Tibial nerve (tissue), 4 donors: ENCODE measurements around the gene ARSB. TPM values are rescaled to one million over a fixed set of nuclear protein-coding genes. Genes with fewer than 3 reads are reported as not detected.

Experiments
- DNase-seq, 2 donors: peaks; one replicate each; pipeline ENCODE4 v3.0.0-alpha.2; 2019; ENCODE audit warnings: low spot score in 2 of 2
- H3K27ac ChIP-seq, 4 donors: fragments of 200-600 bp; sonication (generic) in 3 of 4; one replicate each; pipeline ENCODE4 v1.5.1; 2017 to 2019; ENCODE audit warnings: mild to moderate bottlenecking in 1 of 4
- H3K27me3 ChIP-seq, 2 donors: fragments of 200-600 bp; sonication (generic) in 1 of 2; one replicate each; pipeline versions ENCODE4 v1.5.1 to v1.6.0; 2017 to 2019
- H3K36me3 ChIP-seq, 3 donors: fragments of 200-600 bp; sonication (generic); one replicate each; pipeline ENCODE4 v1.5.1; 2018 to 2019
- H3K4me1 ChIP-seq, 4 donors: fragments of 200-600 bp; sonication (generic) in 3 of 4; one replicate each; pipeline ENCODE4 v1.5.1; 2017 to 2019
- H3K4me3 ChIP-seq, 4 donors: fragments of 200-600 bp; sonication (generic) in 3 of 4; one replicate each; pipeline ENCODE4 v1.5.1; 2017 to 2019; ENCODE audit warnings: mild to moderate bottlenecking in 1 of 4, moderate library complexity in 1 of 4
- H3K9me3 ChIP-seq, 4 donors: fragments of 200-600 bp; sonication (generic) in 3 of 4; one replicate each; pipeline ENCODE4 v1.5.1; 2017 to 2019
- EP300 ChIP-seq, 2 donors: sonication (generic); formaldehyde crosslinking; IDR thresholded peaks; one replicate each; pipeline ENCODE4 v1.6.1; 2017; ENCODE audit warnings: antibody characterized with exemption in 2 of 2, mild to moderate bottlenecking in 1 of 2
- POLR2A ChIP-seq, 2 donors: fragments of 450-650 bp; IDR thresholded peaks; one replicate each; pipeline ENCODE4 v1.6.1; 2017; ENCODE audit warnings: antibody characterized with exemption in 2 of 2, mild to moderate bottlenecking in 2 of 2, moderate library complexity in 2 of 2
- WGBS, 2 donors: methylation state at CpG; one replicate each; pipeline ENCODE4 v1.1.5; 2018; 5-methylcytosine and 5-hydroxymethylcytosine counted together
- total RNA-seq, 4 donors: library from RNA; depleted of rRNA; stranded (reverse); fragments of >200 nt; gene quantifications; one replicate each; pipeline ENCODE4 v1.1.0, GENCODE V29; 2016
- TF ChIP-seq, protein P1 (sequence below), 5 experiments: fragments of 200-600 bp in 3 of 5; fragments of 450-650 bp in 2 of 5; sonication (generic) in 3 of 5; IDR thresholded peaks; one replicate each; pipeline ENCODE4 v1.5.1; 2016 to 2019; ENCODE audit warnings: antibody characterized with exemption in 5 of 5, mild to moderate bottlenecking in 3 of 5, moderate library complexity in 2 of 5

ARSB gene
- total RNA-seq, 4 donors from 2014 or later, result 8.3 to 19.8 (median 15.5) TPM

DNA sequence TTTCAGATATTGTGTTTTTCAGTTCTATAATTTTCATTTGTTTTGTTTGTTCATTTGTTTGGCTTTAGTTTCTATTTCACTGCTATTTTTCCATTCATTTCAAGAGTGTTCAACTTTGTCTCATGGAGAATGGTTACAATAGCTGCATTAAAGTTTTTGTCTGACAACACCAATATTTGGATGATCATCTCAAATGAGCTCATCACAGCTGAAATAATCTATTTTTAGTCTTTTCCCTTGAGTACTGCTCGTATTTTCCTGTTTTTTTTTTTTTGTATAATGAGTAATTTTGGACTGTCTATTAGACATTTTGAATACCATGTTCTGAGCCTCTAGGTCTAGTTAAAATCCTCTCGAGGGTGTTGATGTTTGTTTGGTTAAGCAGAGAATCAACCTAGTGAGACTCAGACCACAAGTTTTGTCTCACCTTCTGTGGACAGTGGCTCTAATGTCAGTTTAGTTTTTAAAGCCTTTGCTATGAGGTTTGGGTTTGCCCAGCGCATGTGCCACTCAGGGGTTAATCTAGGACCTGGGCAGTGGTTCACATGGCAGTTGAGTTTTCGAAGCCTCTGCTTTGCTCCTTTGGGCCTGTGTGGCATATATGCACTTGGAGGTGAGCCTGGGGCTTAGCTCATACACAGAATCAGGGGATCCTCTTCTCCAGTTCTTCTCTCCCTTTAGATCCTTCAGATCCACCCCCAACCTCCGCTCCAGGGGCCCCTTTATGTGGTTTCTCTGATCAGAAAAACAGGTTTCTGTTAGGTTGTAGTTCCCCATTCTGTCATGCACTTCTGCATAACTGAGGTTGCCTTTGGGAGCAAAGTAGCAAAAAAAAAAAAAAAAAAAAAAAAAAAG lies 79.8 kb downstream of the ARSB start:
- Histone ChIP-seq H3K27ac (no peak overlapping the region), H3K4me3 (no peak overlapping the region), H3K4me1 (peaks cover 0 to 40% (median 14%) of the 10 kb centered on the region in 4 donors), H3K36me3 (no peaks in the 10 kb centered on the region), H3K27me3 (no peaks in the 10 kb centered on the region), H3K9me3 (no peaks in the 10 kb centered on the region)
- DNase-seq, result no peak
- WGBS, 2 donors, result 65 to 72% methylated on average over 5 of the region's 5 CpGs
- TF ChIP-seq EP300 (IDR thresholded peaks at IDR 0.05), result no peak
- no peak for TF ChIP-seq POLR2A (IDR thresholded peaks at IDR 0.05)
- TF ChIP-seq, protein P1, sequence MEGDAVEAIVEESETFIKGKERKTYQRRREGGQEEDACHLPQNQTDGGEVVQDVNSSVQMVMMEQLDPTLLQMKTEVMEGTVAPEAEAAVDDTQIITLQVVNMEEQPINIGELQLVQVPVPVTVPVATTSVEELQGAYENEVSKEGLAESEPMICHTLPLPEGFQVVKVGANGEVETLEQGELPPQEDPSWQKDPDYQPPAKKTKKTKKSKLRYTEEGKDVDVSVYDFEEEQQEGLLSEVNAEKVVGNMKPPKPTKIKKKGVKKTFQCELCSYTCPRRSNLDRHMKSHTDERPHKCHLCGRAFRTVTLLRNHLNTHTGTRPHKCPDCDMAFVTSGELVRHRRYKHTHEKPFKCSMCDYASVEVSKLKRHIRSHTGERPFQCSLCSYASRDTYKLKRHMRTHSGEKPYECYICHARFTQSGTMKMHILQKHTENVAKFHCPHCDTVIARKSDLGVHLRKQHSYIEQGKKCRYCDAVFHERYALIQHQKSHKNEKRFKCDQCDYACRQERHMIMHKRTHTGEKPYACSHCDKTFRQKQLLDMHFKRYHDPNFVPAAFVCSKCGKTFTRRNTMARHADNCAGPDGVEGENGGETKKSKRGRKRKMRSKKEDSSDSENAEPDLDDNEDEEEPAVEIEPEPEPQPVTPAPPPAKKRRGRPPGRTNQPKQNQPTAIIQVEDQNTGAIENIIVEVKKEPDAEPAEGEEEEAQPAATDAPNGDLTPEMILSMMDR (IDR thresholded peaks at IDR 0.05), result no peak

DNA sequence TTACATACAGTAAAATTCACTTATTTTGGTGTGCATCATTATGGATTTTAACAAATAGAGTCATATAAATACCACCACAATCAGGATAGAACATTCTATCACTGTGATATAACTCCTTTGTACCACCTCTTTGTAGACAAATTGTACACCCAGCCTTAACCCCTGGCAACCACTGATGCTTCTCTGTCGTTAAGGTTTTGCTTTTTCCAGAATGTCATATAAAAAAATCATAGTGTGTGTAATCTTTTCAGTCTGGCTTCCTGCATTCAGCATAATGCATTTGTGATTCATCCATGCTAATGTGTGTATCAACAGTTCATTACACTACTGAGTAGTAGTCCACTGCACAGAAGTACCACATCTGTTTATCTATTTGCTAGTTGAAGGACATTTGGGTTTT lies 81.2 kb downstream of the ARSB start:
- Histone ChIP-seq H3K36me3 (no peaks in the 10 kb centered on the region), H3K27me3 (no peaks in the 10 kb centered on the region), H3K27ac (no peak overlapping the region), H3K4me3 (no peak overlapping the region), H3K4me1 (peaks cover 0 to 35% (median 13%) of the 10 kb centered on the region in 4 donors), H3K9me3 (peaks cover 0 to 13% (median 2%) of the 10 kb centered on the region in 4 donors)
- DNase-seq, result no peak
- no peak for TF ChIP-seq POLR2A (IDR thresholded peaks at IDR 0.05)
- no peak for TF ChIP-seq EP300 (IDR thresholded peaks at IDR 0.05)
- TF ChIP-seq, protein P1 (IDR thresholded peaks at IDR 0.05), result no peak
- 36 to 68% methylated on average over 1 of the region's 1 CpG for WGBS, 2 donors

DNA sequence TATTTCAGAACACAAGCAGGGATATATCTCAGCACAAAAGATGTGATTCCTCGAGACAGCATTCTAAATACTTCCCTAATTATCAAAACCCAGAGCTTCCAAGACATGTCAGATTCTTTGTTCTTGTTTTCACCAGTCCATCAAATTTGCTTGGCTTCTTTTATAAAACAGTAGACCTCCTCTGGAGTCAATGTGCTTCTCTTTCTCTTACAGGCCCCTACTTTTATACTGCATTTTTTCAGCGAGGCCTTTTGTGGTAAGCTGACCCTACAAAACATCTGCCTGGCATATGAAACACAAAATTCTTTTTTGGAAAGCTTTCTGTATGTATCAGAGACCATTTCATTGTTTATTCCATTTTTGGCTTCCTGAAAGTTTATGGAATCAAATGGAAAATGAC lies 81.8 kb downstream of the ARSB start:
- H3K4me3 ChIP-seq, result no peak overlapping the region
- H3K9me3 ChIP-seq, result peaks cover 0 to 18% (median 4%) of the 10 kb centered on the region in 4 donors
- TF ChIP-seq EP300 (IDR thresholded peaks at IDR 0.05) (no peak), POLR2A (IDR thresholded peaks at IDR 0.05) (no peak)
- TF ChIP-seq, protein P1 (IDR thresholded peaks at IDR 0.05), result no peak
- H3K27ac ChIP-seq, result no peak overlapping the region
- peaks cover 0 to 30% (median 10%) of the 10 kb centered on the region in 4 donors for H3K4me1 ChIP-seq
- H3K27me3 ChIP-seq, result no peaks in the 10 kb centered on the region
- 55 to 58% methylated on average over 2 of the region's 2 CpGs for WGBS, 2 donors
- no peaks in the 10 kb centered on the region for H3K36me3 ChIP-seq
- DNase-seq, result no peak

DNA sequence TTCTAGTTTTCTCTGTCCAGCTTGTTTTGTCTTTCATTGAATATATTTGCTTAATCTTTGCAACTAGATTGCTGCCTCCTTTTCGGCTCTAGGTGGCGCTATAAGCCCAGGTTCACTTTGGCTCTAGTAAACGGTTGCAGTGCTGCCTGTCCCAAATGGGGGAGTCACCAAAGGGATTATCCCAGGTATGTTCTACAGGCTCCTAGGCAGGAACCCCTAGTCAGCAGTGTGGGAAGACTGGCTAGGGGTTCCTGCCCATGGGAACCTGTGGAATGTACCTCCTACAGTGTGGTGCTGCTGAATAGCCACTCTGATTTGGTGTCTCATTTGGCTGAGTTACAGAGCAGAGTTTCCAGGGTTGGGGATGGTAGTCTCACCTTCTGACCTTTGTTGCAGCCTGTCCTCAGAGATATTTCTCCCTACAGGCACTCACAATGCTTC lies 85.2 kb downstream of the ARSB start:
- no peaks in the 10 kb centered on the region for H3K36me3 ChIP-seq
- peaks cover 0 to 23% (median 4%) of the 10 kb centered on the region in 4 donors for H3K9me3 ChIP-seq
- H3K4me3 ChIP-seq, result no peak overlapping the region
- H3K27me3 ChIP-seq, result no peaks in the 10 kb centered on the region
- DNase-seq, result no peak
- TF ChIP-seq EP300 (IDR thresholded peaks at IDR 0.05) (no peak), POLR2A (IDR thresholded peaks at IDR 0.05) (no peak)
- TF ChIP-seq, protein P1 (IDR thresholded peaks at IDR 0.05), result peak in 3 of 5 experiments; percentile 18 to 36 (median 20)
- WGBS, 2 donors, result 17 to 21% methylated on average over 3 of the region's 3 CpGs
- H3K4me1 ChIP-seq, result peaks cover 0 to 7% (median 0%) of the 10 kb centered on the region in 4 donors
- no peak overlapping the region for H3K27ac ChIP-seq

DNA sequence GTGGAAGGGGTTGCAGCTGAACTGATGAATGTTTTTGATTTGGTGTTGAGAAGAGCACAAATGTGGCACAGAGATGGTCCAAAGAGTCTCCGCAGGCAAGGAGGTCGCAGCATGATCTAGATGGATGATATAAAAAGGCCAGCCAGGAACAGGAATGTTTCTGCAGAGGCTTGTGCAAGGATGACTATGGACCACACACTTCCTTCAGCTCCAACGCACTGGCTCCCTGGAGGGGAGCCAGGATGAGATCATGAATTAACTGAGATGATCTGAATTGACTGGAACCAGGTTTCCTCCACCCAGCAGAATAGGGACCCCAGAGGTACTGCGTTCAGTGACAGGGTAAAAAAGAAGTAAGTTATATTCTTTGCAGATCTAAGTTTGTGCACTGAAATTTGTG lies 89.0 kb downstream of the ARSB start:
- WGBS, 2 donors, result 50 to 51% methylated on average over 4 of the region's 4 CpGs
- peaks cover 0 to 7% (median 0%) of the 10 kb centered on the region in 4 donors for H3K4me1 ChIP-seq
- H3K36me3 ChIP-seq, result no peaks in the 10 kb centered on the region
- H3K27ac ChIP-seq, result no peak overlapping the region
- H3K27me3 ChIP-seq, result no peaks in the 10 kb centered on the region
- TF ChIP-seq, protein P1 (IDR thresholded peaks at IDR 0.05), result no peak
- no peak for TF ChIP-seq EP300 (IDR thresholded peaks at IDR 0.05)
- no peak for DNase-seq
- no peak overlapping the region for H3K4me3 ChIP-seq
- peaks cover 0 to 23% (median 4%) of the 10 kb centered on the region in 4 donors for H3K9me3 ChIP-seq
